GM19468 (cell line): ENCODE measurements around the gene ZNF585A.
"Not testable (repeated sequence)": the region's sequence is repeated elsewhere in the genome, so short reads cannot be mapped to it uniquely, and the experiment has no call there.

Source experiments
- ATAC-seq: cut with Tn5 transposase; IDR thresholded peaks from one replicate; pipeline ENCODE4 v1.9.1; 2021; ENCODE audit warnings: mild to moderate bottlenecking, moderate library complexity, moderate number of reproducible peaks; ENCODE audit not compliant: unreplicated experiment; ENCODE audit errors: extremely low read depth

ZNF585A gene

GRCh38 chr19:37172368-37173366 is at the start of gene ZNF585A:
Gene ZNF585A (minus strand): TSS chr19:37172695. CDS start chr19:37169910, 2,785 bp downstream.
- ATAC-seq: peak; percentile 75

- no peak for ATAC-seq
Measured at GRCh38 chr19:37221136-37221535, 48.6 kb upstream of the ZNF585A start.

DNA sequence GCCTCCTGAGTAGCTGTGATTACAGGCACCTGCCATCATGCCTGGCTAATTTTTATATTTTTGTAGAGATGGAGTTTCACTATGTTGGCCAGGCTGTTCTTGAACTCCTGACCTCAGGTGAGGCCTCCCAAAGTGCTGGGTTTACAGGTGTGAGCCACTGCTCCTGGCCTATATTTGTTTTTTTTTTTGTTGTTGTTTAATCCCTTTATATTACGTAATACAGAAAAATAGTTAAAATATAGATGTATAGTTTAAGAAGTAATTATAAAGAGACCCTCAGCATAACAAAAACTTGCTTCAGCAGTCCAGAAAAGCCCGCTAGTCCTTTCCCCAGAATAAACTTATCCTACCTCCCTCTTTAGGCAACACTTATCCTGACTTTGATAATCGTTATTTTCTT is 47.9 kb upstream of the ZNF585A start:
- ATAC-seq: no peak

GRCh38 chr19:37218592-37218935 is 46.1 kb upstream of the ZNF585A start:
- no peak for ATAC-seq

GRCh38 chr19:37217775-37218591 is 45.5 kb upstream of the ZNF585A start, which contains the start of gene ZNF383:
Gene ZNF383 (plus strand): TSS chr19:37218214. CDS start chr19:37230454, 12,240 bp downstream.
- ATAC-seq: peak; percentile 34

DNA sequence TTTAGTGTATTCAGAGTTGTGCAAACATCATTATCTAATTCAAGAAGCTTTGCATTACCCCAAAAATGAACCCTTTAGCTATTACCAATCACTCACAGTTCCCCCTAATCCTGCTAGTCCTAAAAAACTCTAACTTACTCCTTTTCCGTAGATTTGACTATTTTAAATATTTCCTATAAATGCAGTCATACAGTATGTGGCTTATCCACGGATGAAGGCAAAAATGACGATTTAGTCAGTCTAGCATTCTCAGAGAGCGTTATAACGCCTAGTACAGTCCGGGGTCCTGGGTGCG is 44.9 kb upstream of the ZNF585A start:
- no peak for ATAC-seq

- ATAC-seq: no peak
Measured at GRCh38 chr19:37197768-37198167, 25.3 kb upstream of the ZNF585A start.

GRCh38 chr19:37197115-37197514 is 24.6 kb upstream of the ZNF585A start:
- not testable (repeated sequence) for ATAC-seq

DNA sequence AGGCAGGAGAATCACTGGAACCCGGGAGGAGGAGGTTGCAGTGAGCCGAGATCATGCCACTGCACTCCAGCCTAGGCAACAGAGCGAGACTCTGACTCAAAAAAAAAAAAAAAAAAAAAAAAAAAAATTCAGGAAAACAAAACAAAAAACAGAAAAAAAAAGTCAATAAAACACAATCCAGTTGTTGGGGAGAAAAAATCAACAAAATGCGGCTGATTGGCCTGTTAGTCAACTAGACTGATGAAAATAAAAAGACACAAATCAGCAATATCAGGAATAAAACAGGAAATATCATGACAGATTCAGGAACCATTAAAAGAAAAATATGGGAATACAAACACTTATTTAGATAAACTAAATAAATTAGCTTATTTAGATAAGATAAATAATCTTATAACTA is 22.8 kb upstream of the ZNF585A start:
- ATAC-seq: not testable (repeated sequence)

DNA sequence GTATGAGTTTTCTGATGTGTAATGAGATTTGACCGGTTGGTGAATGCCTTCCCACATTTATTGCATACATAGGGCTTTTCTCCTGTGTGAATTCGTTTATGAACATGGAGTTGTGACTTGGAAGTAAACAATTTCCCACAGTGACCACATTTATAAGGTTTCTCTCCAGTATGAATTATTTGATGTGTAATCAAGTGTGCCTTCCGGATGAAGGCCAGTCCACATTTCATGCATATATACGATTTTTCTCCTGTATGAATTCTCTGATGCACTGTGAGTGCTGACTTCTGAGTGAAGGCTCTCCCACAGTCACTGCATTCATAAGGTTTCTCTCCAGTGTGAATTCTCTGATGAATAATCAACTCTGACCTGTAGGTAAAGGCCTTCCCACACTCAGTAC is 13.6 kb upstream of the ZNF585A start:
- not testable (repeated sequence) for ATAC-seq

- ATAC-seq: no peak
Measured at GRCh38 chr19:37165635-37166034, 6.9 kb downstream of the ZNF585A start.

DNA sequence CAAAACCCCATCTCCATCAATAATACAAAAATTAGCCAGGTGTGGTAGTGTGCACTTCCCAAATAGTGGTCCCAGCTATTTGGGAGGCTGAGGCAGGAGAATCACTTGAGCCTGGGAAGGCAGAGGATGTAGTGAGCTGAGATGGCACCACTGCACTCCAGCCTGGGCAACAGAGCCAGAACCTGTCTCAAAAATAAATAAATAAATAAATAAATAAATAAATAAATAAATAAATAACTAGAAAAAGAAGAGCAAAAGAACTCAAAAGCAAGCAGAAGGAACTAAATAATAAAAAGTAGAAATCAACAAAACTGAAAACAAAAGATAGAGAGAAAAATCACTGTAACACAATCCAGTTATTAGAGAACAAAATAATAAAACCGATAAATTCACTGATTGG is 12.3 kb downstream of the ZNF585A start:
- no peak for ATAC-seq

- no peak for ATAC-seq
Measured at GRCh38 chr19:37148214-37148613, 24.3 kb downstream of the ZNF585A start.

DNA sequence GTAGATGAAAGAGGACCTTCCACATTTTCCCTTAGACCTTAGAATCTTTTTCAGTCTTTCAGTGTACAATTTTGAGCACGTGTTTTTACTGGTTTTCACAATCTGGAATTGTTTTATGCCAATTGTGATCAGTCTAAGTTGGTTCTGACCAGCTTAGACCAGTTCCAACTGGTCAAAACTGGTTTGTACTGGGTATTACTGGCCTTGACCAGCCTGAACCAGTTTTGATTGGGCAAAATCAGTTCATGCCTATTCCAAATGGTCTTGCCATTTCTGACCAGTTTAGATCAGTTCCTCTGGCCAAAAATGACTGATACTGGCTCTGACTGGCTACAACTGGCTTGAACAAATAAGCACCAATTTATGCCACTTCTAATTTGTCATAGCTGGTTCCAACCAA is 36.4 kb downstream of the ZNF585A start:
- ATAC-seq: no peak

- ATAC-seq: no peak
Measured at GRCh38 chr19:37128821-37129177, 43.7 kb downstream of the ZNF585A start.

- no peak for ATAC-seq
Measured at GRCh38 chr19:37127999-37128820, 44.3 kb downstream of the ZNF585A start.

DNA sequence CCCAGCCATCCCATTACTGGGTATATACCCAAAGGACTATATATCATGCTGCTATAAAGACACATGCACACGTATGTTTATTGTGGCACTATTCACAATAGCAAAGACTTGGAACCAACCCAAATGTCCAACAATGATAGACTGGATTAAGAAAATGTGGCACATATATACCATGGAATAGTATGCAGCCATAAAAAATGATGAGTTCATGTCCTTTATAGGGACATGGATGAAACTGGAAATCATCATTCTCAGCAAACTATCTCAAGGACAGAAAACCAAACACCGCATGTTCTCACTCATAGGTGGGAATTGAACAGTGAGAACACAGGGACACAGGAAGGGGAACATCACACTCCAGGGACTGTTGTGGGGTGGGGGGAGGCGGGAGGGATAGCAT is 50.4 kb downstream of the ZNF585A start:
- not testable (repeated sequence) for ATAC-seq

DNA sequence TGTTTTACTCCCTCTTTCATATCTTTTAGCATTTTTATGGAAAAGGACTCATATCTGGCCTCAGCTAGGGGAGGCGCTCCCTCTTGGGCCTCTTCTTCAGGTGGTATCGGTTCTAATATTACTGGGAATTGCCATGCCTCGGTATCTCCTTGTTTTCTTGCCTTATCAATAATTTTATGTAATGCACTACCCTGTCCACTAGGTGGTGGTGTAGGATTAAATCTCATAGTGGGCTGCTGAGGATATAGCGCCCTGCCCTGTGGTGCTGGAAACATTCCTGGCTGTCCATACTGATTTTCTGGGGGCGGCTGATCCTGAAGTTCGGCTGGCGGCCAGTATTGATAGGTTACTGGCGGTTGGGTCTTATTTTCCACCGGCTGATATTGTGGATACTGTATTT is 58.5 kb downstream of the ZNF585A start:
- ATAC-seq: no peak

- not testable (repeated sequence) for ATAC-seq
Measured at GRCh38 chr19:37111753-37112152, 60.7 kb downstream of the ZNF585A start.

GRCh38 chr19:37104135-37104534 is 68.4 kb downstream of the ZNF585A start:
- not testable (repeated sequence) for ATAC-seq
